Fibroblast of villous mesenchyme (primary cell): Measurements from ENCODE around the gene CELF6. TPM values are rescaled to one million over a fixed set of nuclear protein-coding genes. Genes with fewer than 3 reads are reported as not detected.

Source experiments
- DNase-seq: peaks from one replicate; pipeline ENCODE4 v3.0.0-alpha.2; 2010; ENCODE audit warnings: low read depth
- H3K4me3 ChIP-seq: 2 replicates; pipeline ENCODE4 v1.5.1; 2011; ENCODE audit warnings: low read depth, mild to moderate bottlenecking, low read length
- CTCF ChIP-seq: IDR thresholded peaks from 2 replicates; pipeline ENCODE4 v1.5.1; 2012; ENCODE audit warnings: low read depth, mild to moderate bottlenecking, low read length; ENCODE audit not compliant: insufficient read depth
- total RNA-seq: library from RNA; depleted of rRNA; stranded (reverse); fragments of >200 nt; gene quantifications from 2 replicates; pipeline ENCODE4 v1.2.3, GENCODE V29; 2012

Gene CELF6
- total RNA-seq, 1 donor = not detected

- no peak for DNase-seq
- H3K4me3 ChIP-seq = no peak overlapping the region
- no peak for TF ChIP-seq CTCF
Measured at GRCh38 chr15:72323752-72324151, 3.8 kb upstream of the CELF6 start.

DNA sequence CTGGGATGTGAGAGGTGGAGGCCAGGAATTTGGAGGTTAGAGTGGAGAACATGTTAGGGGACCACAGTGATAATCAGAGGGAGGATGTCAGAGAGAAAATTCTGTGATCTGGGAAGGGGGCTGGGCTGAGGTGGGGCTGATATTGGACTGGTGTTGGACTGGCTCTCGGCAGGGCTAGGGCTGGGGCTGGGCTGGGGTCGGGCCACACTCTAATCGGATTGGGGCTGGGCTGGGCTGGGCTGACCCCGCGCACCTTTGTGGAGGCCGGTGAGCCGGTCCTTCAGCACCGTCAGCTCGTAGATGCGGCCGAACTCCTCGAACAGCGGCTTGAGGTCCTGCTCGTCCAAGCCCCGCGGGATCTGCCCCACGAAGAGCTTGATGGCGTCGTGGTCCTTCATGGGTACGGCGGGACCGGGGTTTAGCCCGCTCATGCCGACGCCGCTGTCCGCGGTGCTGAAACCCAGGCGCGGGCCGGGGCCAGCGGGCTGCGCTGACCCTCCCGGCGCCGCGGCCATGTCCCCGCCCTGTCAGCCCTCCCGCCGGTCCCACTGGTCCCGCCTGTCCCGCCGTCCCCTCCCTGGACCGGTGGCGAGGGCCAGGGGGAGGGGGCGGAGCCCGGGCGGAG lies 485 bp downstream of the CELF6 start:
- peak overlapping the region; percentile 58 for H3K4me3 ChIP-seq
- DNase-seq = peak; percentile 64
- no peak for TF ChIP-seq CTCF

DNA sequence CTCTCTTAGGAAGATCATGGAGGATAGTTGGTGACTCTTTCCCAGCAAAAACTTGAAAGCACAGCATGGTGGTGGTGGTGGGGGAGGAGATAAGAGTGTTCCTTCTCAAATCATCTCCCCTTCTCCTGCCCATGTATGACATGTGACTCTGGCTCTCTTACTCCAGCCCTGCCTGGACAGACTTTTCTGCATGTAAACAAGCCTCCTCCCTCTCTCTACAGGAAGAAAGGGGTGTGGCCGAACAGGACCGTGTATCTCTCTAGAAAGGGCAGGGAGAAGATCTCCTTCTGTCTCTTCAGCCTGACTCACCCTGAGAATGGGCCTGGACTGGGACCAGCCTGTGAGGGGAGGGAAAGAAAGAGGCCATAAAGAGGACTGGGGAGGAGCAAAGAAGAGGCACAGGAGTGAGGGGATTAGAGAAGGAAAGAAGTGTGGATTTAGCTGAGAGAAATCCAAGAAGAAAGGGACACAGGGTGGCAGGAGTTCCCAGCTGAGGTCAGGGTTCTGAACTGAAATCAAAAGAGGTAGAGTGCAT lies 1.5 kb downstream of the CELF6 start:
- no peak overlapping the region for H3K4me3 ChIP-seq
- no peak for DNase-seq
- no peak for TF ChIP-seq CTCF

- no peak for TF ChIP-seq CTCF
- peak; percentile 12 for DNase-seq
- no peak overlapping the region for H3K4me3 ChIP-seq
Measured at GRCh38 chr15:72315706-72316370, 4.1 kb downstream of the CELF6 start.

- no peak for DNase-seq
- no peak for TF ChIP-seq CTCF
- no peak overlapping the region for H3K4me3 ChIP-seq
Measured at GRCh38 chr15:72313881-72314280, 6.1 kb downstream of the CELF6 start.

DNA sequence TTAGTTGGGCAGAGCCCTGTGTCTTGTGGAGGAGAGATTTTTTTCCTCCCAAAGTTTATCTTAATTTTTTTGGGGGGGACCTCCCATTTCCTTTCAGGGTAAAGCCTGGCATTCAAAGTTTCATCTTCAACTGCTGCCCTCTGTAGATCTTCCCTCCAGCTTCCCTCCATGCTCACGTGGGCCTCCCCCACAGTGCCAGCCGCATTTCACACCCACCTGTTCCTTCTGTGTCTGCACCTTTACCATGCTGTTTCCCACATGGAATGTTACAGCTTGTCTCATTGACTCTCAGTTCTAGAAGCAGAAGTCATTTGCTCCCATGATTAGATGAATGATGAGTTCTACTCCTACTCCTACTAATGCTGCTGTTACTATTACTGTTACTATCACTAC lies 6.5 kb downstream of the CELF6 start:
- H3K4me3 ChIP-seq = no peak overlapping the region
- DNase-seq = no peak
- no peak for TF ChIP-seq CTCF
